Esophagus muscularis mucosa (tissue), 4 donors: ENCODE measurements around the gene THAP10. TPM values are rescaled to one million over a fixed set of nuclear protein-coding genes. Genes with fewer than 3 reads are reported as not detected.

Experiments used
- DNase-seq: peaks from one replicate; pipeline ENCODE4 v3.0.0-alpha.2; 2017; ENCODE audit errors: extremely low spot score
- H3K27ac ChIP-seq, 4 donors: fragments of 200-600 bp; sonication (generic); replicated peaks in 1 of 4; 1 replicate in 3 of 4; 2 replicates in 1 of 4; pipeline ENCODE4 v1.5.1; 2016 to 2019; ENCODE audit warnings: mild to moderate bottlenecking in 1 of 4
- H3K27me3 ChIP-seq, 4 donors: fragments of 200-600 bp; sonication (generic); one replicate each; pipeline versions ENCODE4 v1.5.1 to v1.6.0; 2016 to 2019
- H3K36me3 ChIP-seq, 4 donors: fragments of 200-600 bp; sonication (generic); one replicate each; pipeline ENCODE4 v1.5.1; 2016 to 2019
- H3K4me1 ChIP-seq, 4 donors: fragments of 200-600 bp; sonication (generic); one replicate each; pipeline ENCODE4 v1.5.1; 2016 to 2019
- H3K4me3 ChIP-seq, 4 donors: fragments of 200-600 bp; sonication (generic); 1 replicate in 2 of 4; 2 replicates in 2 of 4; pipeline ENCODE4 v1.5.1; 2016 to 2019; ENCODE audit warnings: mild to moderate bottlenecking in 4 of 4, moderate library complexity in 1 of 4
- H3K9me3 ChIP-seq, 4 donors: fragments of 200-600 bp; sonication (generic); 1 replicate in 3 of 4; 2 replicates in 1 of 4; pipeline ENCODE4 v1.5.1; 2016 to 2019
- EP300 ChIP-seq: sonication (generic); formaldehyde crosslinking; IDR thresholded peaks from one replicate; pipeline ENCODE4 v1.6.1; 2017; ENCODE audit warnings: antibody characterized with exemption
- POLR2A ChIP-seq: fragments of 450-650 bp; IDR thresholded peaks from one replicate; pipeline ENCODE4 v1.6.1; 2017; ENCODE audit warnings: antibody characterized with exemption, moderate library complexity, mild to moderate bottlenecking, low read depth
- POLR2AphosphoS5 ChIP-seq, 2 donors: sonication (generic); formaldehyde crosslinking; IDR thresholded peaks; one replicate each; pipeline ENCODE4 v1.6.1; 2017; ENCODE audit warnings: antibody characterized with exemption in 2 of 2
- WGBS: methylation state at CpG from one replicate; pipeline ENCODE4 v1.1.5; 2018; 5-methylcytosine and 5-hydroxymethylcytosine counted together
- intact Hi-C: fragments of 100-400 bp; cut with DNase I; formaldehyde crosslinking; loops from one replicate; pipeline ENCODE4 v1.15.1; 2023
- total RNA-seq, 4 donors: library from RNA; depleted of rRNA; stranded (reverse); fragments of >200 nt; gene quantifications; one replicate each; pipeline versions ENCODE4 v1.1.0 to v1.2.1, GENCODE V29; 2016
- TF ChIP-seq, protein P1 (sequence below), 3 experiments: fragments of 200-600 bp in 2 of 3; fragments of 450-650 bp in 1 of 3; sonication (generic) in 2 of 3; IDR thresholded peaks; one replicate each; pipeline ENCODE4 v1.5.1; 2017 to 2019; ENCODE audit warnings: antibody characterized with exemption in 3 of 3, mild to moderate bottlenecking in 2 of 3, moderate library complexity in 1 of 3

The THAP10 gene
- total RNA-seq, result 1 to 10 TPM; 1.3 to 3.4 (median 2.5) TPM

DNA sequence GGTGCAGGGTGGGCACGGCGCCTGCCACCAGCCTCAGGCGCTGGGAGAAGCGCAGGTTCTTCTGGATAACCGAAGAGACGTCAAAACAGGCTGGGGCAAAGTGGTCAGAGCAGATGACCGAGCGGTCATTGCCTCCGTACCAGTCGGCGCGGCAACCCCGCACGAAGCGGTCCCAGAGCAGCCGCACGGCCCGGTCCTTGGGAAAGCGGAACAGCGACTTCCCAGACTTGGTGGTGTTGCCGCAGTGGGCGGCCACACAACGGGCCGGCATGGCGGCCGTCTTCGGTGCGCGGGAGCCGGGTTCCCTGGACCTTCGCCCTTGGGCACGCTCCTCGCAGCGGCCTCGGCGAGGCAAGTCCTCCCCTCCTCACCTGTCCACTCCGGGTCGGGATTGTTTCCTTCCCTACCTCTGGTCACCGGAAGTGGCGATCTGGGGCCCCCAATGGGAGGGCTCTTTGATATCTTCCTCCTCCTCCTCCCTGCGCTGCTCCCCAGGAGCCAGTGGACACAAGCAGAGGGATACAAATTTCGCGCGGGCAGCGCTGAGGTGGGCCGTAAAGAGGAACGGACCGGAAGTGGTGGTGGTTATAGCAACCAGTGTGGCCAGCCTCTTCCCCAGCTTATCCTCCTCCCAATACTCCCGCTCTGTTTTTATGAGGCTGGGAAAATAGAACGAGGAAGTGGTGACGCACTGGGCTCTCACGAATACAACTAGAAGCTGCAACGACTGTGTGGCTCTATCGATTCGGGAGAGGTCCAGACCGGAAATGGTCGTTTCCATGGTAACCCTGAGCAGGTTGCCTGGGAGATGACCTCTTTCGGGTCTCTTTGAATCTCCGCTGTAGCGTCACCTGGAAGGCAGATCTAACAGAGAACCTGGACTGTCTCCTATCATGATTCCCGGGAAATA, at the start of gene THAP10, which contains the start of gene LRRC49:
Gene THAP10, minus strand, starts transcription at position 432 of the 910 bp plus-strand sequence. Its CDS starts 161 bp downstream, at position 271.
Gene LRRC49, plus strand, starts transcription at position 825 of the 910 bp plus-strand sequence. Its CDS starts 69 bp downstream, at position 894.
- Histone ChIP-seq H3K36me3 (peaks cover 0 to 9% (median 3%) of the 10 kb centered on the region in 4 donors), H3K4me1 (peaks cover 3 to 22% (median 18%) of the 10 kb centered on the region in 4 donors), H3K4me3 (peak within 1 kb of the TSS; percentile 65 to 82 (median 74)), H3K27me3 (no peaks in the 10 kb centered on the region), H3K9me3 (no peaks in the 10 kb centered on the region), H3K27ac (peak within 1 kb of the TSS; percentile 72 to 84 (median 80))
- DNase-seq, result peak; percentile 96
- TF ChIP-seq, protein P1, sequence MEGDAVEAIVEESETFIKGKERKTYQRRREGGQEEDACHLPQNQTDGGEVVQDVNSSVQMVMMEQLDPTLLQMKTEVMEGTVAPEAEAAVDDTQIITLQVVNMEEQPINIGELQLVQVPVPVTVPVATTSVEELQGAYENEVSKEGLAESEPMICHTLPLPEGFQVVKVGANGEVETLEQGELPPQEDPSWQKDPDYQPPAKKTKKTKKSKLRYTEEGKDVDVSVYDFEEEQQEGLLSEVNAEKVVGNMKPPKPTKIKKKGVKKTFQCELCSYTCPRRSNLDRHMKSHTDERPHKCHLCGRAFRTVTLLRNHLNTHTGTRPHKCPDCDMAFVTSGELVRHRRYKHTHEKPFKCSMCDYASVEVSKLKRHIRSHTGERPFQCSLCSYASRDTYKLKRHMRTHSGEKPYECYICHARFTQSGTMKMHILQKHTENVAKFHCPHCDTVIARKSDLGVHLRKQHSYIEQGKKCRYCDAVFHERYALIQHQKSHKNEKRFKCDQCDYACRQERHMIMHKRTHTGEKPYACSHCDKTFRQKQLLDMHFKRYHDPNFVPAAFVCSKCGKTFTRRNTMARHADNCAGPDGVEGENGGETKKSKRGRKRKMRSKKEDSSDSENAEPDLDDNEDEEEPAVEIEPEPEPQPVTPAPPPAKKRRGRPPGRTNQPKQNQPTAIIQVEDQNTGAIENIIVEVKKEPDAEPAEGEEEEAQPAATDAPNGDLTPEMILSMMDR (IDR thresholded peaks at IDR 0.05), result no peak
- TF ChIP-seq POLR2A (no peak), POLR2AphosphoS5 (IDR thresholded peaks at IDR 0.05) (peak; percentile 37 to 46), EP300 (no peak)
- intact Hi-C loops, result loop anchor here (5.0 kb wide), 1 partner anchor 65 kb away; no protein-coding TSS in a partner anchor
- WGBS, result under 1% methylated on average over 27 of the region's 61 CpGs

DNA sequence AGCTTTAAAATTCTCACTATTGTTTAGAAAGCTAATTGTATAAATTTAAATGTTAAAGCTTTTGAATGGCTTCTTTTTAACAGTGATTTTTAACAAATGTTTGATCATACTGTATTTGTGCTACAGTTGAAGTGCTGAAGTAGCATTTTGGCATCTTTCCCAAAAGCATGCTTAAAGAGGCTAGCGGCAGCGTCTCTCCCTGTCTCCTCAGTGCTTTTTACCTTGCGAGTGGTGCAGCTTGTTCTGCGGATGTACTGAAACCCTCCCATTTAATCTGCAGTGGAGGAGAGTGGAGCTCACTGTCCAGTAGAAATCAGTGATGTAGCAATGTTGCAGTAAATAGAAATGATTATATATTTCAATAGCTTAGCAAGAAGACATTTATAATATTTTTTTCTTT, 44.1 kb upstream of the THAP10 start:
- TF ChIP-seq, protein P1 (IDR thresholded peaks at IDR 0.05), result no peak
- TF ChIP-seq EP300 (no peak), POLR2A (no peak), POLR2AphosphoS5 (IDR thresholded peaks at IDR 0.05) (no peak)
- intact Hi-C loops, result no loop called here
- WGBS, result 56% methylated on average over 4 of the region's 4 CpGs
- Histone ChIP-seq H3K27ac (no peak overlapping the region), H3K27me3 (no peaks in the 10 kb centered on the region), H3K4me3 (no peak overlapping the region), H3K36me3 (no peaks in the 10 kb centered on the region), H3K9me3 (no peaks in the 10 kb centered on the region), H3K4me1 (no peaks in the 10 kb centered on the region)
- no peak for DNase-seq

DNA sequence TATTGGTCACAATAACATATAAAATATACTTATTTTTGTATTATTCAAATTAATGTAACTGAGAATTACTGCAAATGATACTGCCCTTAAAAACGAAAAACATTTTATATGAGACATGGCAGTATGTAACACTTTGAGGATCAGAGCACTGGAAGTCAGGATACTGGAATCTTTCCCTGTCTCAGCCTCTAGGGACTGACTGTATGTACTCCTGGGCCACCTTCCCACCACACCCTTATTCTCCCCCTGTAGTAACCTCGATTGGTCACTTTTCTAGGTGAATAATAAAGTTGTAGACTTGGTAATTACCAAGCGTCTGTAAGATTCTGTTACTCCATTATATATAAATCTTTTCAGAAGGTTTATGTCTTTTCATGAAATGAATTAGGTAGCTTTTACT, 43.4 kb upstream of the THAP10 start:
- DNase-seq, result no peak
- intact Hi-C loops, result no loop called here
- WGBS, result 94% methylated on average over 3 of the region's 3 CpGs

DNA sequence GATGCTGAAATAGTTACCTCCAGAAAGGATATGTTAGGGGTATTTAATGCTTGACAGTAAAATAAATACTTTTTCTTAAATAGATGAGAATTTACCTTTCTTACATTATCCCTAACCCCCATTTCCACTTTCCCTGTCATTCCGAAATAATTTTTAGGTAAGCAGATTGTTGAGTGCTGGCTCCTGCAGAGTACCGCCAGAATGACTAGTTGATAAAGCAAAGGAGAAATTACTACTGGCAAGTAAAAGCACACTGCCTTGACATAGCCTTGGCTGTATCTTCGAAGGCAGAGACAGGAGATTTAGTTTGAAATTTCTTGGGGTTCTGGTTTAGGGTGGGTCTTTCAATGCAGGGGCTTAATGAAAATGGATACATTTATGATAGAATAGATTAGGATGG, 41.2 kb upstream of the THAP10 start:
- H3K4me3 ChIP-seq, result no peak overlapping the region
- DNase-seq, result no peak
- whole genome bisulfite sequencing, result 72% methylated on average over 3 of the region's 3 CpGs
- intact Hi-C loops, result no loop called here
- H3K27me3 ChIP-seq, result no peaks in the 10 kb centered on the region
- no peak overlapping the region for H3K27ac ChIP-seq
- H3K9me3 ChIP-seq, result no peaks in the 10 kb centered on the region
- H3K36me3 ChIP-seq, result peaks cover 0 to 5% (median 0%) of the 10 kb centered on the region in 4 donors
- no peaks in the 10 kb centered on the region for H3K4me1 ChIP-seq
- no peak for TF ChIP-seq POLR2AphosphoS5 (IDR thresholded peaks at IDR 0.05)

More for the DNA sequence above, 43.4 kb upstream of the THAP10 start:
- Histone ChIP-seq H3K36me3 (no peaks in the 10 kb centered on the region), H3K4me3 (no peak overlapping the region), H3K4me1 (no peaks in the 10 kb centered on the region), H3K9me3 (no peaks in the 10 kb centered on the region), H3K27me3 (no peaks in the 10 kb centered on the region), H3K27ac (no peak overlapping the region)
- TF ChIP-seq POLR2AphosphoS5 (IDR thresholded peaks at IDR 0.05), result no peak
- TF ChIP-seq EP300, result no peak
- TF ChIP-seq POLR2A, result no peak
- TF ChIP-seq, protein P1 (IDR thresholded peaks at IDR 0.05), result no peak

DNA sequence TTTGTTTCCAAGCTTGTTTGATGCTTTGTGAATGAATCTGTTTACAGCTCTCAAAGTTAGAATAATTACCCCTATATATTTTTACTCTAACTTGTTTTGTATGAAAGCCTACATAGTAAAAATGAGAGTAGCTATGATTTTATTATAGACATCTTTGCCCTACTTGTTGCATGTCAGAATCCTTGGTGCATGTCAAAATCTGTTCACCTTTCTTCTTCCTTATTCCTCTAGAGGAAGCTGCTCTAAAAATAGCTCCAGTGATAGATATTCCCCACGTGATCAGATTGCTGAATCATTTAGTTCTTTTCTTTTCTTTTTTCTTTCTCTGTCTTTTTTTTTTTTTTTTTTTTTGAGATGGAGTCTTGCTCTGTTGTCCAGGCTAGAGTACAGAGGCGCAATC, 40.2 kb upstream of the THAP10 start:
- Histone ChIP-seq H3K9me3 (no peaks in the 10 kb centered on the region), H3K27me3 (no peaks in the 10 kb centered on the region), H3K27ac (no peak overlapping the region), H3K4me1 (no peaks in the 10 kb centered on the region), H3K4me3 (no peak overlapping the region), H3K36me3 (peaks cover 0 to 5% (median 0%) of the 10 kb centered on the region in 4 donors)
- 73% methylated on average over 2 of the region's 2 CpGs for WGBS
- TF ChIP-seq POLR2A (no peak), EP300 (no peak), POLR2AphosphoS5 (IDR thresholded peaks at IDR 0.05) (no peak)
- TF ChIP-seq, protein P1 (IDR thresholded peaks at IDR 0.05), result no peak
- intact Hi-C loops, result no loop called here
- DNase-seq, result no peak
